ENCODE data around the gene CATSPERD. TPM values are rescaled to one million over a fixed set of nuclear protein-coding genes. Genes with fewer than 3 reads are reported as not detected.
A peak's percentile ranks its signal among the peaks of the same experiment; 100 is the strongest.

Gene CATSPERD
- polyA plus RNA-seq, 3 donors = not detected

DNA sequence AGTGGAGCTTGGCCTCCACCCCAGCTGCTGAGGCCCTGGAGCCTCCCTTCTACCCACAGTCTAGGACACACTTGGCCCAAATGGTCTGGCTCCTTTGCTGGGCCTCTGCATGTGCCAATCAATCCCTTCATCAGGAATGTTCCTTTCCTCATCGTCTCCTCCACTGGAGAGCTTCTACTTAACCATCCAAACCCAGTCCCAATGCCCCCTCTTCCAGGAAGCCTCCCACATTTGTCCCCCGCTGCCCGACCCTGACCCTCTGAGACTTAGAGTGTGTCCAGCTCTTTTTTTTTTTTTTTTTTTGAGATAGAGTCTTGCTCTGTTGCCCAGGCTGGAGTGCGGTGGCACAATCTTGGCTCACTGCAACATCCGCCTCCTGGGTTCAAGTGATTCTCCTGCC, 68.0 kb downstream of the CATSPERD start:
- intact Hi-C loops (cut with micrococcal nuclease) = no loop called here
- Histone ChIP-seq H3K9ac (ENCODE audit: insufficient read depth, low read length, poor library complexity, severe bottlenecking) (no peak overlapping the region), H3K27me3 (ENCODE audit: control insufficient read depth in 2 of 2, insufficient read depth in 2 of 2, low read length in 2 of 2) (no peaks in the 10 kb centered on the region), H3K4me3 (replicated peaks in 1 of 3; ENCODE audit: low read depth in 2 of 3, low read length in 3 of 3) (no peak overlapping the region), H3K27ac (ENCODE audit: low read depth in 1 of 2, low read length in 2 of 2) (no peak overlapping the region), H4K20me1 (ENCODE audit: insufficient read depth, low read length) (peaks cover 22% of the 10 kb centered on the region), H3K79me2 (ENCODE audit: insufficient read depth, low read length) (peaks cover 8% of the 10 kb centered on the region), H3K36me3 (replicated peaks in 1 of 2; ENCODE audit: control insufficient read depth in 1 of 2, insufficient read depth in 2 of 2, low read length in 2 of 2) (peaks cover 58 to 63% of the 10 kb centered on the region in 2 donors), H3K4me1 (ENCODE audit: control insufficient read depth in 1 of 2, insufficient read depth in 2 of 2, low read length in 2 of 2) (peaks cover 6 to 13% of the 10 kb centered on the region in 2 donors), H2AFZ (ENCODE audit: insufficient read depth, low read depth, low read length, poor library complexity, severe bottlenecking) (no peak overlapping the region), H3K4me2 (replicated peaks; ENCODE audit: extremely low read depth, low read length, poor library complexity, severe bottlenecking) (no peak overlapping the region), H3K9me3 (replicated peaks in 1 of 2; ENCODE audit: control insufficient read depth in 1 of 2, insufficient read depth in 1 of 2, low read length in 2 of 2) (peaks cover 0 to 7% of the 10 kb centered on the region in 2 donors)
- TF ChIP-seq CTCF (IDR thresholded peaks at IDR 0.05) = no peak
- no peak overlapping the region for H3K4me3 Mint-ChIP-seq
- peaks cover 0 to 7% (median 0%) of the 10 kb centered on the region in 7 donors for H3K9me3 Mint-ChIP-seq
- H3K36me3 Mint-ChIP-seq = peaks cover 40 to 60% of the 10 kb centered on the region in 2 donors
- no peak for DNase-seq
- peaks cover 6% of the 10 kb centered on the region for H3K4me1 Mint-ChIP-seq
- WGBS (ENCODE audit: insufficient coverage) = 100% methylated on average over 2 of the region's 5 CpGs
- H3K27me3 Mint-ChIP-seq (ENCODE audit: low read depth in 3 of 3) = peaks cover 0 to 3% (median 3%) of the 10 kb centered on the region in 3 donors
- peak overlapping the region in 1 of 7 donors; percentile 3 for H3K27ac Mint-ChIP-seq

DNA sequence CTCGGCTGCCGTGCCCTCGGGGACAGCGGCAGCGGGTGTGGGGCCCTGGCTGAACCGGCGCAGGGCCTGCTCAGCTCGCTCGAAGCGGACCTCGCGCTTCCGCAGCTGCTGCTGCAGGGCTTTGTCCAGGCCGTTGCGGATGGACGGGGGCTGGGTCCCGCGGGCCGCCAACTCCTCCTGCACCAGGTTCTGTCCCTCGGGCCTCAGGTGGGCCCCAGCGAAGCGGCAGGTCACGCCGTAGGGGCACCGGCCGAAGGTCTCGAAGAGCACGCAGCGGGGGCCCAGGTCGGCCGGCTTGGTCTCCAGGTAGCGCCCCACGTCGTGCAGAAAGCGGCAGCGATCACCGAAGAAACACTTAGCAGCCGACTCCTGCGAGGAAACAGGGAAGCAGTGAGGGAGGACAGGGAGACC, 68.9 kb downstream of the CATSPERD start:
- H3K4me2 ChIP-seq (replicated peaks; ENCODE audit: extremely low read depth, low read length, poor library complexity, severe bottlenecking) = no peak overlapping the region
- peak overlapping the region in 1 of 2 donors; percentile 31 for H3K4me3 Mint-ChIP-seq

More for the DNA sequence above, 68.9 kb downstream of the CATSPERD start:
- DNase-seq = no peak
- peaks cover 0 to 7% of the 10 kb centered on the region in 2 donors for H3K9me3 ChIP-seq (replicated peaks in 1 of 2; ENCODE audit: control insufficient read depth in 1 of 2, insufficient read depth in 1 of 2, low read length in 2 of 2)
- H3K27me3 Mint-ChIP-seq (ENCODE audit: low read depth in 3 of 3) = peaks cover 1 to 3% (median 3%) of the 10 kb centered on the region in 3 donors
- no peak overlapping the region for H2AFZ ChIP-seq (ENCODE audit: insufficient read depth, low read depth, low read length, poor library complexity, severe bottlenecking)
- H3K4me1 Mint-ChIP-seq = peaks cover 10% of the 10 kb centered on the region
- intact Hi-C loops (cut with micrococcal nuclease) = no loop called here
- H3K27ac ChIP-seq (ENCODE audit: low read depth in 1 of 2, low read length in 2 of 2) = no peak overlapping the region
- no peak overlapping the region for H3K4me3 ChIP-seq (replicated peaks in 1 of 3; ENCODE audit: low read depth in 2 of 3, low read length in 3 of 3)
- H3K36me3 Mint-ChIP-seq = peaks cover 37 to 56% of the 10 kb centered on the region in 2 donors
- peak overlapping the region in 1 of 7 donors; percentile 73 for H3K27ac Mint-ChIP-seq
- H3K79me2 ChIP-seq (ENCODE audit: insufficient read depth, low read length) = peaks cover 8% of the 10 kb centered on the region
- 97% methylated on average over 39 of the region's 39 CpGs for WGBS (ENCODE audit: insufficient coverage)
- no peak for TF ChIP-seq CTCF (IDR thresholded peaks at IDR 0.05)
- H3K4me1 ChIP-seq (ENCODE audit: control insufficient read depth in 1 of 2, insufficient read depth in 2 of 2, low read length in 2 of 2) = peaks cover 6 to 17% of the 10 kb centered on the region in 2 donors
- H3K9ac ChIP-seq (ENCODE audit: insufficient read depth, low read length, poor library complexity, severe bottlenecking) = no peak overlapping the region
- H3K9me3 Mint-ChIP-seq = peaks cover 0 to 7% (median 0%) of the 10 kb centered on the region in 7 donors
- H3K27me3 ChIP-seq (ENCODE audit: control insufficient read depth in 2 of 2, insufficient read depth in 2 of 2, low read length in 2 of 2) = no peaks in the 10 kb centered on the region
- peaks cover 55 to 57% of the 10 kb centered on the region in 2 donors for H3K36me3 ChIP-seq (replicated peaks in 1 of 2; ENCODE audit: control insufficient read depth in 1 of 2, insufficient read depth in 2 of 2, low read length in 2 of 2)
- H4K20me1 ChIP-seq (ENCODE audit: insufficient read depth, low read length) = peaks cover 22% of the 10 kb centered on the region
